A549 treated with CORT108297 at 1 μM for 4 hours (cell line): ENCODE measurements around the gene FGF10. TPM values are rescaled to one million over a fixed set of nuclear protein-coding genes. Genes with fewer than 3 reads are reported as not detected.

Experiments used
- total RNA-seq: library from RNA; stranded (reverse); fragments of 200-300 nt; extraction: Qiagen RNA extraction; gene quantifications from 5 replicates; pipeline ENCODE4 v1.2.3, GENCODE V29; 2022

Gene FGF10
- not detected in 5 replicates for total RNA-seq

GRCh38 chr5:44389090-44389822 lies at the start of gene FGF10:
Gene FGF10 (minus strand): TSS chr5:44389420. CDS start chr5:44388682, 738 bp downstream.

